B cell (primary cell): ENCODE data around the gene RNASE8. TPM values are rescaled to one million over a fixed set of nuclear protein-coding genes. Genes with fewer than 3 reads are reported as not detected.

ENCODE experiments used
- ATAC-seq: fragments of 200-7000 bp; cut with Tn5 transposase; one replicate; pipeline ENCODE4 v1.10.0; 2021; ENCODE audit warnings: low read depth, mild to moderate bottlenecking, moderate number of reproducible peaks, moderate library complexity
- CTCF ChIA-PET: fragments of 350-600 bp; sonication (Branson Sonifier 250); formaldehyde crosslinking; loops from one replicate; lab custom pipeline; 2021; ENCODE audit warnings: antibody characterized with exemption, inconsistent platforms; lab: Charles Lee
- POLR2A ChIA-PET: fragments of 350-600 bp; sonication (Branson Sonifier 250); formaldehyde crosslinking; loops from one replicate; lab custom pipeline; 2021; ENCODE audit warnings: antibody characterized with exemption; lab: Charles Lee
- DNase-seq: peaks from one replicate; pipeline ENCODE4 v3.0.0; 2013
- H2AFZ ChIP-seq: 2 replicates; pipeline ENCODE4 v1.6.1; 2012; ENCODE audit warnings: mild to moderate bottlenecking, low read depth, low read length; ENCODE audit not compliant: insufficient read depth, poor library complexity, severe bottlenecking
- H3K27ac ChIP-seq, 2 donors: 1 replicate in 1 of 2; 2 replicates in 1 of 2; pipeline ENCODE4 v1.5.1; 2012 to 2013; ENCODE audit warnings: low read length in 2 of 2, mild to moderate bottlenecking in 2 of 2, moderate library complexity in 1 of 2
- H3K27me3 ChIP-seq, 4 experiments: fragments of 200-600 bp in 1 of 4; sonication (generic) in 1 of 4; replicated peaks in 1 of 4; 1 replicate in 2 of 4; 2 replicates in 2 of 4; pipeline versions ENCODE4 v1.6.1 to v1.7.0; 2013 to 2016; ENCODE audit warnings: low read length in 3 of 4, mild to moderate bottlenecking in 2 of 4, mixed read lengths in 1 of 4, moderate library complexity in 1 of 4; ENCODE audit not compliant: insufficient read depth in 4 of 4, control insufficient read depth in 3 of 4; ENCODE audit errors: control extremely low read depth in 1 of 4
- H3K36me3 ChIP-seq, 2 experiments: replicated peaks in 1 of 2; 1 replicate in 1 of 2; 2 replicates in 1 of 2; pipeline versions ENCODE4 v1.6.1 to v1.7.1; 2013; ENCODE audit warnings: low read length in 1 of 2; ENCODE audit not compliant: insufficient read depth in 2 of 2, control insufficient read depth in 1 of 2; ENCODE audit errors: control extremely low read depth in 1 of 2, extremely low read depth in 1 of 2
- H3K4me1 ChIP-seq, 2 donors: fragments of 200-600 bp in 1 of 2; sonication (generic) in 1 of 2; 1 replicate in 1 of 2; 2 replicates in 1 of 2; pipeline versions ENCODE4 v1.5.1 to v1.6.1; 2013 to 2017; ENCODE audit warnings: low read length in 2 of 2; ENCODE audit not compliant: control insufficient read depth in 2 of 2, insufficient read depth in 2 of 2
- H3K4me2 ChIP-seq: replicated peaks from 2 replicates; pipeline ENCODE3; 2012; ENCODE audit warnings: mild to moderate bottlenecking, low read depth, low read length; ENCODE audit not compliant: poor library complexity, severe bottlenecking
- H3K4me3 ChIP-seq, 5 experiments: fragments of 200-600 bp in 1 of 5; sonication (generic) in 1 of 5; 1 replicate in 3 of 5; 2 replicates in 2 of 5; pipeline versions ENCODE4 v1.5.1 to v1.7.0; 2011 to 2016; ENCODE audit warnings: low read length in 4 of 5, mild to moderate bottlenecking in 4 of 5, low read depth in 2 of 5, control low read depth in 1 of 5, moderate library complexity in 1 of 5; ENCODE audit not compliant: insufficient read depth in 1 of 5; ENCODE audit errors: control extremely low read depth in 1 of 5, extremely low read depth in 1 of 5
- H3K79me2 ChIP-seq: fragments of 200-600 bp; sonication (generic); one replicate; pipeline ENCODE4 v1.6.0; 2016; ENCODE audit warnings: low read length; ENCODE audit not compliant: control insufficient read depth, insufficient read depth
- H3K9ac ChIP-seq: fragments of 200-600 bp; sonication (generic); 2 replicates; pipeline ENCODE4 v1.6.1; 2017; ENCODE audit warnings: mild to moderate bottlenecking, low read length, moderate library complexity
- H3K9me3 ChIP-seq, 3 donors: one replicate each; pipeline versions ENCODE4 v1.6.1 to v1.7.1; 2013; ENCODE audit warnings: low read length in 2 of 3; ENCODE audit not compliant: control insufficient read depth in 2 of 3, insufficient read depth in 1 of 3; ENCODE audit errors: control extremely low read depth in 1 of 3
- H4K20me1 ChIP-seq: 2 replicates; pipeline ENCODE4 v1.6.0; 2012; ENCODE audit warnings: mild to moderate bottlenecking, low read length; ENCODE audit not compliant: insufficient read depth, control insufficient read depth, poor library complexity, severe bottlenecking
- H3K27ac Mint-ChIP-seq: one replicate; pipeline ENCODE4 v1.8.0; 2021; ENCODE audit warnings: mixed read lengths
- H3K27me3 Mint-ChIP-seq: one replicate; pipeline ENCODE4 v1.8.0; 2021; ENCODE audit warnings: mixed read lengths
- H3K4me1 Mint-ChIP-seq: one replicate; pipeline ENCODE4 v1.8.0; 2021; ENCODE audit warnings: mixed read lengths
- H3K4me3 Mint-ChIP-seq: one replicate; pipeline ENCODE4 v1.8.0; 2021; ENCODE audit warnings: mixed read lengths
- H3K9me3 Mint-ChIP-seq: one replicate; pipeline ENCODE4 v1.8.0; 2022; ENCODE audit warnings: mixed read lengths; ENCODE audit not compliant: insufficient read depth
- EZH2 ChIP-seq: IDR thresholded peaks from 2 replicates; pipeline ENCODE4 v1.6.1; 2012; ENCODE audit warnings: borderline replicate concordance, low read depth, mild to moderate bottlenecking, moderate library complexity, low read length; ENCODE audit not compliant: insufficient read depth, poor library complexity, severe bottlenecking
- WGBS: methylation state at CpG from one replicate; pipeline ENCODE4 v1.1.5; 2013; ENCODE audit warnings: missing lambda C conversion rate; ENCODE audit not compliant: insufficient coverage; 5-methylcytosine and 5-hydroxymethylcytosine counted together
- intact Hi-C: fragments of 100-400 bp; cut with micrococcal nuclease; formaldehyde crosslinking; loops from one replicate; pipeline ENCODE4 v1.10.0; 2022
- polyA plus RNA-seq: library from polyadenylated mRNA; depleted of rRNA; stranded (reverse); fragments of >200 nt; gene quantifications from 2 replicates; pipeline ENCODE4 v1.2.3, GENCODE V29; 2012
- total RNA-seq, 2 donors: library from RNA; stranded (reverse); fragments of 120-200 nt in 1 of 2; gene quantifications; 1 replicate in 1 of 2; 2 replicates in 1 of 2; pipeline versions ENCODE4 v1.2.3 to v1.2.4, GENCODE V29; 2013 to 2022
- TF ChIP-seq, protein P1 (sequence below): fragments of 200-600 bp; IDR thresholded peaks from one replicate; pipeline ENCODE4 v1.8.0; 2022; ENCODE audit warnings: antibody characterized with exemption, mild to moderate bottlenecking

Gene RNASE8
- total and polyA plus RNA-seq, 2 donors (not counting 1 experiment from before 2014, with no cell fraction given): not detected

DNA sequence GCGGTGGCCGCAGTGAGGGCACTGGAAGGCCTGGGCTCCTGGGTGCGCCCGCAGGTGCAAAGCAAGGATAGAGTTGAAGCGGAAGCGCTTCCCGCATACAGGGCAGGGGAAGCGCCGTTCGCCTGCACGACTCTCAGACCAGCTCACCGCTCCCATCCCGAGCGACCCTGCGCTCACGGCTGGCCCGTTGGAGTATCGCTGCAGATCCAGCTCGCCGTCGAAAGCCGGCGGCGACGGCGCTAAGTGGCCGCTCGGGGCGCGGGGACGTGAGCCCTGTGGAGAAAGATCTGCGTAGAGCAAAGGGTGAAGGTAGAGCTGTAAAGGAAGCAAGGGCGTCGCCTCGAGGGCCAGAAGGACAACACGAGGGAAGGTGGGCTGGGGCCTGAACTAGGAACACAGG is 35.4 kb downstream of the RNASE8 start:
- Mint-ChIP-seq H3K27ac (no peak overlapping the region), H3K4me1 (peaks cover 12% of the 10 kb centered on the region), H3K9me3 (no peaks in the 10 kb centered on the region), H3K27me3 (no peaks in the 10 kb centered on the region), H3K4me3 (no peak overlapping the region)
- H3K36me3 ChIP-seq: no peaks in the 10 kb centered on the region
- DNase-seq (no peak), ATAC-seq (no peak)
- peak overlapping the region; percentile 36 for H3K4me2 ChIP-seq
- H3K4me3 ChIP-seq: no peak overlapping the region
- no peaks in the 10 kb centered on the region for H3K79me2 ChIP-seq
- POLR2A ChIA-PET: interaction anchor here (1.0 to 2.0 kb wide), 3 partner anchors 10 to 22 kb away, joined by 4 to 8 read pairs (median 4); no protein-coding TSS in a partner anchor
- no peak for TF ChIP-seq EZH2
- TF ChIP-seq, protein P1, sequence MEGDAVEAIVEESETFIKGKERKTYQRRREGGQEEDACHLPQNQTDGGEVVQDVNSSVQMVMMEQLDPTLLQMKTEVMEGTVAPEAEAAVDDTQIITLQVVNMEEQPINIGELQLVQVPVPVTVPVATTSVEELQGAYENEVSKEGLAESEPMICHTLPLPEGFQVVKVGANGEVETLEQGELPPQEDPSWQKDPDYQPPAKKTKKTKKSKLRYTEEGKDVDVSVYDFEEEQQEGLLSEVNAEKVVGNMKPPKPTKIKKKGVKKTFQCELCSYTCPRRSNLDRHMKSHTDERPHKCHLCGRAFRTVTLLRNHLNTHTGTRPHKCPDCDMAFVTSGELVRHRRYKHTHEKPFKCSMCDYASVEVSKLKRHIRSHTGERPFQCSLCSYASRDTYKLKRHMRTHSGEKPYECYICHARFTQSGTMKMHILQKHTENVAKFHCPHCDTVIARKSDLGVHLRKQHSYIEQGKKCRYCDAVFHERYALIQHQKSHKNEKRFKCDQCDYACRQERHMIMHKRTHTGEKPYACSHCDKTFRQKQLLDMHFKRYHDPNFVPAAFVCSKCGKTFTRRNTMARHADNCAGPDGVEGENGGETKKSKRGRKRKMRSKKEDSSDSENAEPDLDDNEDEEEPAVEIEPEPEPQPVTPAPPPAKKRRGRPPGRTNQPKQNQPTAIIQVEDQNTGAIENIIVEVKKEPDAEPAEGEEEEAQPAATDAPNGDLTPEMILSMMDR: no peak
- 94% methylated on average over 36 of the region's 36 CpGs for WGBS
- peaks cover 4 to 14% of the 10 kb centered on the region in 2 donors for H3K4me1 ChIP-seq
- no peak overlapping the region for H3K27ac ChIP-seq
- no peak overlapping the region for H2AFZ ChIP-seq
- no peak overlapping the region for H3K9ac ChIP-seq
- peaks cover 0 to 5% (median 0%) of the 10 kb centered on the region in 3 donors for H3K9me3 ChIP-seq
- intact Hi-C loops: no loop called here
- peaks cover 0 to 4% (median 0%) of the 10 kb centered on the region in 4 experiments for H3K27me3 ChIP-seq
- no peaks in the 10 kb centered on the region for H4K20me1 ChIP-seq
- CTCF ChIA-PET: interaction anchor here (0.6 to 7.5 kb wide), 18 partner anchors 9 to 93 kb away, joined by 3 to 171 read pairs (median 5); partner anchors contain the start of genes ARHGEF40 and TMEM253

DNA sequence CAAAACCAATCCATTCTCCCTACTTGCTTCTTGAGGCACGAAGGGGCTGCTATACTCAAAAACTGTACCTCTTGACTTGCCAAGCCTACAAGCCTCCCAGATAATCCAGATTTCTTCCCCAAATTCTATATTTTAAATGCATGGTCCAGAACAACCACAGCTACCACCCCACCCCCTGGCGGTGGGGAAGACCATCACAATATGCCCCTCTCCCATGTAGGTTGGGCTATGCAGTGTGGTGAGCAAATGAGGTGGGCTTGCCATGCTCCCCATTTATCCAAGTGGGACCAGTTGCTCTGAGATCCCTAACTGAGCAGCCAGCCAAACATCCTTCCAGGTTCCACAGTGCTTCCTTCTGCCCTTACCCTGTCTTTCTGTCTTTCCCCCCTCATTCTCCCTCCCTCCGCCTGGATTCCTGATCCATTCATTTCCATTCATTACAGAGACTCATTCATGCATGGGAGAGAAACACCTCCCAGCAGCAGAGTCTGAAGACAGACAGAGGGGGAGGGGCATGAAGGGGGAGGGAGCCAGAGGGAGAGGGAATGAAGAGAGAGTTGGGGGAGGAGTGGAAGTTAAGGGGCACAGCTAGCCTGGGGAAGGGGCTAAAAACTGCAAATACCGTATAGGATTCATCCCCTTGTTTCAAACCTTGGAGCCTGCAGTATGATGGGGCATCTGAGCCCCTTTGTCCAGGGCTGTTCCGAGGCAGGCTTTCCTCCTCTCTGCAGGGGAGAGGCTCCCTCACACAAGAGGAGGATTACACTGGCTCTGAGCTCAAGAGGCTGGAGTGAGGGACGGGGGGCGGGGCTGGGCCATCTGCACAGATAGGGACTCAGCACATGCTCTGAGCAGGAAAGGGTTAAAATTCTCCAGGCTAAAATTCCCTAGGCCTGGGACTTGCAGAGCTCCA is 36.4 kb downstream of the RNASE8 start:
- ChIA-PET CTCF (interaction anchor here (1.0 to 7.5 kb wide), 11 partner anchors 10 to 86 kb away, joined by 3 to 171 read pairs (median 9); partner anchors contain the start of genes ARHGEF40 and TMEM253), POLR2A (no interaction called here)
- Mint-ChIP-seq H3K9me3 (no peaks in the 10 kb centered on the region), H3K4me3 (no peak overlapping the region), H3K27ac (no peak overlapping the region), H3K4me1 (peaks cover 16% of the 10 kb centered on the region), H3K27me3 (peaks cover 4% of the 10 kb centered on the region)
- H3K9me3 ChIP-seq: peaks cover 0 to 5% (median 0%) of the 10 kb centered on the region in 3 donors
- H3K9ac ChIP-seq: no peak overlapping the region
- H4K20me1 ChIP-seq: no peaks in the 10 kb centered on the region
- H2AFZ ChIP-seq: no peak overlapping the region
- intact Hi-C loops: no loop called here
- H3K79me2 ChIP-seq: no peaks in the 10 kb centered on the region
- ATAC-seq: no peak
- H3K4me2 ChIP-seq: no peak overlapping the region
- no peak overlapping the region for H3K27ac ChIP-seq
- WGBS: 97% methylated on average over 2 of the region's 7 CpGs
- H3K4me3 ChIP-seq: no peak overlapping the region
- H3K4me1 ChIP-seq: peaks cover 9 to 19% of the 10 kb centered on the region in 2 donors
- H3K36me3 ChIP-seq: no peaks in the 10 kb centered on the region
- no peak for DNase-seq
- H3K27me3 ChIP-seq: peaks cover 0 to 10% (median 3%) of the 10 kb centered on the region in 4 experiments
- no peak for TF ChIP-seq EZH2
- TF ChIP-seq, protein P1: no peak
